CD8-positive, alpha-beta memory T cell (primary cell): ENCODE data around the gene ARHGAP9. TPM values are rescaled to one million over a fixed set of nuclear protein-coding genes. Genes with fewer than 3 reads are reported as not detected.

Experiments
- CTCF ChIA-PET: fragments of 350-600 bp; sonication (Branson Sonifier 250); formaldehyde crosslinking; loops from one replicate; lab custom pipeline; 2021; ENCODE audit warnings: antibody characterized with exemption; lab: Charles Lee
- POLR2A ChIA-PET: fragments of 350-600 bp; sonication (Branson Sonifier 250); formaldehyde crosslinking; loops from one replicate; lab custom pipeline; 2021; ENCODE audit warnings: antibody characterized with exemption; lab: Charles Lee
- DNase-seq, 5 donors: peaks; one replicate each; pipeline versions ENCODE4 v3.0.0 to v3.0.0-alpha.2; 2020 to 2022; ENCODE audit warnings: mixed read lengths in 1 of 5
- H3K27ac ChIP-seq: one replicate; pipeline ENCODE4 v1.7.0; 2013; ENCODE audit warnings: low read depth, mild to moderate bottlenecking, low read length, moderate library complexity
- H3K27me3 ChIP-seq: 2 replicates; pipeline ENCODE4 v1.7.0; 2013; ENCODE audit warnings: low read length, mild to moderate bottlenecking; ENCODE audit not compliant: insufficient read depth, poor library complexity, severe bottlenecking
- H3K36me3 ChIP-seq: 2 replicates; pipeline ENCODE4 v1.7.0; 2013; ENCODE audit warnings: mild to moderate bottlenecking, low read length, moderate library complexity; ENCODE audit not compliant: insufficient read depth
- H3K4me1 ChIP-seq: 2 replicates; pipeline ENCODE4 v1.7.0; 2013; ENCODE audit warnings: mild to moderate bottlenecking, low read length, moderate library complexity; ENCODE audit not compliant: insufficient read depth
- H3K4me3 ChIP-seq: 2 replicates; pipeline ENCODE4 v1.7.0; 2013; ENCODE audit warnings: mild to moderate bottlenecking, low read length
- H3K9me3 ChIP-seq: 2 replicates; pipeline ENCODE4 v1.7.0; 2013; ENCODE audit warnings: mild to moderate bottlenecking, low read length
- H3K27ac Mint-ChIP-seq, 8 donors: one replicate each; pipeline ENCODE4 v1.8.0; 2020 to 2021; ENCODE audit warnings: mixed read lengths in 8 of 8, mild to moderate bottlenecking in 6 of 8, inconsistent platforms in 3 of 8, moderate library complexity in 3 of 8
- H3K27me3 Mint-ChIP-seq, 2 donors: one replicate each; pipeline ENCODE4 v1.8.0; 2020 to 2021; ENCODE audit warnings: mixed read lengths in 2 of 2, mild to moderate bottlenecking in 1 of 2, moderate library complexity in 1 of 2
- H3K36me3 Mint-ChIP-seq, 3 donors: one replicate each; pipeline ENCODE4 v1.8.0; 2020 to 2021; ENCODE audit warnings: mixed read lengths in 3 of 3, inconsistent platforms in 1 of 3, mild to moderate bottlenecking in 1 of 3
- H3K4me1 Mint-ChIP-seq, 3 donors: one replicate each; pipeline ENCODE4 v1.8.0; 2020 to 2021; ENCODE audit warnings: mixed read lengths in 3 of 3, inconsistent platforms in 1 of 3, mild to moderate bottlenecking in 1 of 3
- H3K4me3 Mint-ChIP-seq, 7 donors: one replicate each; pipeline ENCODE4 v1.8.0; 2020 to 2021; ENCODE audit warnings: mixed read lengths in 7 of 7, mild to moderate bottlenecking in 6 of 7, moderate library complexity in 4 of 7, inconsistent platforms in 2 of 7
- H3K9me3 Mint-ChIP-seq, 5 donors: one replicate each; pipeline ENCODE4 v1.8.0; 2020 to 2022; ENCODE audit warnings: mixed read lengths in 5 of 5, mild to moderate bottlenecking in 3 of 5, moderate library complexity in 2 of 5, inconsistent platforms in 1 of 5
- polyA plus RNA-seq: library from polyadenylated mRNA; unstranded; fragments of 300-500 nt; fragmentation: Illumina TruSeq; gene quantifications from one replicate; pipeline ENCODE4 v1.2.3, GENCODE V29; 2021
- total RNA-seq, 2 experiments: library from RNA; stranded (reverse); gene quantifications; one replicate each; pipeline ENCODE4 v1.2.3, GENCODE V29; 2021

Gene ARHGAP9
- total and polyA plus RNA-seq, 3 experiments from 2014 or later, result 116 to 181 (median 121) TPM

- H3K4me1 ChIP-seq, result peaks cover 7% of the 10 kb centered on the region
- H3K27me3 ChIP-seq, result no peaks in the 10 kb centered on the region
- ChIA-PET POLR2A (no interaction called here), CTCF (interaction anchor here (1.2 to 2.6 kb wide), 4 partner anchors 10 to 190 kb away, joined by 3 to 15 read pairs (median 5); no protein-coding TSS in a partner anchor)
- DNase-seq, result no peak
- H3K9me3 ChIP-seq, result no peaks in the 10 kb centered on the region
- Mint-ChIP-seq H3K4me3 (no peak overlapping the region), H3K27me3 (peaks cover 3% of the 10 kb centered on the region in 2 donors), H3K36me3 (peaks cover 0 to 2% (median 0%) of the 10 kb centered on the region in 3 donors), H3K4me1 (peaks cover 11 to 14% (median 12%) of the 10 kb centered on the region in 3 donors), H3K9me3 (no peaks in the 10 kb centered on the region), H3K27ac (no peak overlapping the region)
- H3K36me3 ChIP-seq, result no peaks in the 10 kb centered on the region
- H3K27ac ChIP-seq, result peak overlapping the region; percentile 51
- no peak overlapping the region for H3K4me3 ChIP-seq
These were observed 25.5 kb downstream of the ARHGAP9 start for GRCh38 chr12:57454213-57454565.

- Histone ChIP-seq H3K4me1 (no peaks in the 10 kb centered on the region), H3K27ac (no peak overlapping the region), H3K27me3 (no peaks in the 10 kb centered on the region), H3K36me3 (no peaks in the 10 kb centered on the region), H3K9me3 (no peaks in the 10 kb centered on the region), H3K4me3 (no peak overlapping the region)
- POLR2A ChIA-PET, result no interaction called here
- H3K36me3 Mint-ChIP-seq, result no peaks in the 10 kb centered on the region
- no peak overlapping the region for H3K27ac Mint-ChIP-seq
- CTCF ChIA-PET, result interaction anchor here (0.7 to 2.6 kb wide), 19 partner anchors 10 to 239 kb away, joined by 3 to 15 read pairs (median 4); partner anchors contain the start of genes B4GALNT1, INHBC, MARS1 and STAC3
- no peak overlapping the region for H3K4me3 Mint-ChIP-seq
- DNase-seq, result no peak
- H3K9me3 Mint-ChIP-seq, result no peaks in the 10 kb centered on the region
- H3K27me3 Mint-ChIP-seq, result peaks cover 3% of the 10 kb centered on the region in 2 donors
- peaks cover 3 to 8% (median 5%) of the 10 kb centered on the region in 3 donors for H3K4me1 Mint-ChIP-seq
These were observed 26.6 kb downstream of the ARHGAP9 start for GRCh38 chr12:57452937-57453509.

GRCh38 chr12:57452181-57452936 lies 27.3 kb downstream of the ARHGAP9 start:
- Mint-ChIP-seq H3K4me1 (peaks cover 3 to 8% (median 5%) of the 10 kb centered on the region in 3 donors), H3K4me3 (no peak overlapping the region), H3K9me3 (no peaks in the 10 kb centered on the region), H3K36me3 (no peaks in the 10 kb centered on the region), H3K27ac (no peak overlapping the region), H3K27me3 (peaks cover 3% of the 10 kb centered on the region in 2 donors)
- Histone ChIP-seq H3K27me3 (no peaks in the 10 kb centered on the region), H3K4me3 (no peak overlapping the region), H3K27ac (no peak overlapping the region), H3K9me3 (no peaks in the 10 kb centered on the region), H3K4me1 (no peaks in the 10 kb centered on the region), H3K36me3 (no peaks in the 10 kb centered on the region)
- DNase-seq, result no peak
- ChIA-PET POLR2A (no interaction called here), CTCF (interaction anchor here (0.7 to 2.6 kb wide), 21 partner anchors 9 to 238 kb away, joined by 3 to 15 read pairs (median 4); partner anchors contain the start of genes B4GALNT1, INHBC, MARS1 and STAC3)

GRCh38 chr12:57451233-57451778 lies 28.4 kb downstream of the ARHGAP9 start:
- Histone ChIP-seq H3K27ac (no peak overlapping the region), H3K4me3 (no peak overlapping the region), H3K27me3 (no peaks in the 10 kb centered on the region), H3K9me3 (no peaks in the 10 kb centered on the region), H3K36me3 (no peaks in the 10 kb centered on the region), H3K4me1 (no peaks in the 10 kb centered on the region)
- Mint-ChIP-seq H3K27ac (no peak overlapping the region), H3K9me3 (no peaks in the 10 kb centered on the region), H3K4me1 (peaks cover 3 to 8% (median 5%) of the 10 kb centered on the region in 3 donors), H3K27me3 (peaks cover 3% of the 10 kb centered on the region in 2 donors), H3K4me3 (no peak overlapping the region), H3K36me3 (no peaks in the 10 kb centered on the region)
- DNase-seq, result no peak
- CTCF ChIA-PET, result interaction anchor here (0.7 to 2.5 kb wide), 5 partner anchors 10 to 212 kb away, joined by 3 to 9 read pairs (median 3); partner anchors contain the start of gene INHBC
- POLR2A ChIA-PET, result no interaction called here

- Mint-ChIP-seq H3K4me3 (no peak overlapping the region), H3K4me1 (no peaks in the 10 kb centered on the region), H3K9me3 (no peaks in the 10 kb centered on the region), H3K27ac (no peak overlapping the region), H3K36me3 (no peaks in the 10 kb centered on the region), H3K27me3 (peaks cover 0 to 3% of the 10 kb centered on the region in 2 donors)
- Histone ChIP-seq H3K4me1 (no peaks in the 10 kb centered on the region), H3K27ac (no peak overlapping the region), H3K9me3 (no peaks in the 10 kb centered on the region), H3K4me3 (no peak overlapping the region), H3K36me3 (no peaks in the 10 kb centered on the region), H3K27me3 (no peaks in the 10 kb centered on the region)
- ChIA-PET POLR2A (no interaction called here), CTCF (interaction anchor here (1.1 to 3.5 kb wide), 2 partner anchors 8 to 27 kb away, joined by 3 to 19 read pairs; partner anchors contain the start of gene GLI1)
- DNase-seq, result no peak
These were observed 29.6 kb downstream of the ARHGAP9 start for GRCh38 chr12:57450057-57450456.

- H3K4me3 ChIP-seq, result no peak overlapping the region
- no peaks in the 10 kb centered on the region for H3K9me3 ChIP-seq
- H3K27ac ChIP-seq, result no peak overlapping the region
- H3K4me1 ChIP-seq, result no peaks in the 10 kb centered on the region
- ChIA-PET CTCF (interaction anchor here (3.5 kb wide), 1 partner anchor 9 kb away, joined by 19 read pairs; the partner anchor contains the start of gene GLI1), POLR2A (no interaction called here)
- H3K27ac Mint-ChIP-seq, result peak overlapping the region in 2 of 8 donors; percentile 46 to 56
- peaks cover 0 to 3% of the 10 kb centered on the region in 2 donors for H3K27me3 Mint-ChIP-seq
- no peak overlapping the region for H3K4me3 Mint-ChIP-seq
- no peaks in the 10 kb centered on the region for H3K4me1 Mint-ChIP-seq
- no peaks in the 10 kb centered on the region for H3K36me3 Mint-ChIP-seq
- no peaks in the 10 kb centered on the region for H3K36me3 ChIP-seq
- H3K27me3 ChIP-seq, result no peaks in the 10 kb centered on the region
- H3K9me3 Mint-ChIP-seq, result no peaks in the 10 kb centered on the region
- DNase-seq, result no peak
These were observed 30.3 kb downstream of the ARHGAP9 start for GRCh38 chr12:57449375-57449774.

GRCh38 chr12:57448669-57449068 lies 31.0 kb downstream of the ARHGAP9 start:
- ChIA-PET POLR2A (interaction anchor here (0.6 kb wide), 1 partner anchor 11 kb away, joined by 3 read pairs; no protein-coding TSS in a partner anchor), CTCF (interaction anchor here (3.5 kb wide), 1 partner anchor 10 kb away, joined by 19 read pairs; the partner anchor contains the start of gene GLI1)
- H3K9me3 Mint-ChIP-seq, result no peaks in the 10 kb centered on the region

More at GRCh38 chr12:57448669-57449068, 31.0 kb downstream of the ARHGAP9 start:
- no peak overlapping the region for H3K4me3 Mint-ChIP-seq
- no peaks in the 10 kb centered on the region for H3K36me3 ChIP-seq
- no peaks in the 10 kb centered on the region for H3K36me3 Mint-ChIP-seq
- DNase-seq, result no peak
- H3K4me3 ChIP-seq, result no peak overlapping the region
- H3K9me3 ChIP-seq, result no peaks in the 10 kb centered on the region
- H3K27me3 Mint-ChIP-seq, result peaks cover 0 to 3% of the 10 kb centered on the region in 2 donors
- no peak overlapping the region for H3K27ac ChIP-seq
- H3K4me1 Mint-ChIP-seq, result no peaks in the 10 kb centered on the region
- H3K4me1 ChIP-seq, result no peaks in the 10 kb centered on the region
- no peaks in the 10 kb centered on the region for H3K27me3 ChIP-seq
- peak overlapping the region in 1 of 8 donors; percentile 39 for H3K27ac Mint-ChIP-seq
